Endothelial cell of umbilical vein (primary cell): ENCODE measurements around the gene FURIN.

Source experiments
- POLR2A ChIP-seq: IDR thresholded peaks from 2 replicates; pipeline ENCODE4 v1.6.1; 2012; ENCODE audit warnings: low read depth, mild to moderate bottlenecking, control low read depth, low read length
- TF ChIP-seq, protein P1 (sequence below), 2 donors: IDR thresholded peaks; 1 replicate in 1 of 2; 2 replicates in 1 of 2; pipeline ENCODE4 v1.5.1; 2011; ENCODE audit warnings: low read length in 2 of 2, mild to moderate bottlenecking in 2 of 2, moderate library complexity in 2 of 2, control low read depth in 1 of 2, inconsistent platforms in 1 of 2, low read depth in 1 of 2; ENCODE audit not compliant: insufficient read depth in 1 of 2; ENCODE audit errors: extremely low read depth in 1 of 2
- TF ChIP-seq, protein P2 (sequence below): IDR thresholded peaks from 2 replicates; pipeline ENCODE4 v1.6.1; 2011; ENCODE audit not compliant: insufficient read depth, insufficient read length

DNA sequence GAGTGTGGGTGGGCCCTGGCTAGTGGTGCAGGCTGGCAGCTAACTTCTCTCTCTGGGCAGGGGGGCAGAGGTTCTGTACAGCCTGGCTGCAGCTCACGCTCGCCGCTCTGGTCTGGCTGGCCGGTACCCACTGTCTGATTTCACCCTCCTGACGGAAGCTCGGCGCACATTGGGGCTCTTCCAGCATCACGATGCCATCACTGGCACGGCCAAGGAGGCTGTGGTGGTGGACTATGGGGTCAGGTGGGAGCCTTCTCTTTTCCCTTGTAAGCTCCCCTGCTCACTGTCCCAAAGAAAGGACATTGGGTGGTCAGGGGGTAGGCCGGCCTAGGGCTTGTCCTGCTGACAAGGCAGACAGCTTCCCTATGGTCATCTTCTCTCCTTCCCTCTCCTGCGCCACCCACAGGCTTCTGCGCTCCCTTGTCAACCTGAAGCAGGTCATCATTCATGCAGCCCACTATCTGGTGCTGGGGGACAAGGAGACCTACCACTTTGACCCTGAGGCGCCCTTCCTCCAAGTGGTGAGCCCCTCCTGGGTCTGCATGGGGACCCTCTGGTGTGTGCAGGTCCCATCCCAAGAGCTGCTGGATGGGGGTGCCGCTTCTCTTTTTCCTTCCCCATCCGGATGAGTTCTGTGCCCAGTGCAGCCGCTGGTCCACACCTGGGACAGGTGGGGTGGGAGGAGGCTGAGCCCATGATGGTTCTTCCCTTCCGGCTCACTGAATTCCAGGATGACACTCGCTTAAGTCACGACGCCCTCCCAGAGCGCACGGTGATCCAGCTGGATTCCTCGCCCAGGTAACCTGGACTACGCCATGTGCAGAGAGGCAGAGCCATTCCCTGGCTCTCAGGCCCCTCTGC is 42.3 kb downstream of the FURIN start:
- TF ChIP-seq, protein P1, sequence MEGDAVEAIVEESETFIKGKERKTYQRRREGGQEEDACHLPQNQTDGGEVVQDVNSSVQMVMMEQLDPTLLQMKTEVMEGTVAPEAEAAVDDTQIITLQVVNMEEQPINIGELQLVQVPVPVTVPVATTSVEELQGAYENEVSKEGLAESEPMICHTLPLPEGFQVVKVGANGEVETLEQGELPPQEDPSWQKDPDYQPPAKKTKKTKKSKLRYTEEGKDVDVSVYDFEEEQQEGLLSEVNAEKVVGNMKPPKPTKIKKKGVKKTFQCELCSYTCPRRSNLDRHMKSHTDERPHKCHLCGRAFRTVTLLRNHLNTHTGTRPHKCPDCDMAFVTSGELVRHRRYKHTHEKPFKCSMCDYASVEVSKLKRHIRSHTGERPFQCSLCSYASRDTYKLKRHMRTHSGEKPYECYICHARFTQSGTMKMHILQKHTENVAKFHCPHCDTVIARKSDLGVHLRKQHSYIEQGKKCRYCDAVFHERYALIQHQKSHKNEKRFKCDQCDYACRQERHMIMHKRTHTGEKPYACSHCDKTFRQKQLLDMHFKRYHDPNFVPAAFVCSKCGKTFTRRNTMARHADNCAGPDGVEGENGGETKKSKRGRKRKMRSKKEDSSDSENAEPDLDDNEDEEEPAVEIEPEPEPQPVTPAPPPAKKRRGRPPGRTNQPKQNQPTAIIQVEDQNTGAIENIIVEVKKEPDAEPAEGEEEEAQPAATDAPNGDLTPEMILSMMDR (IDR thresholded peaks at IDR 0.05; ENCODE audit: extremely low read depth in 1 of 2, insufficient read depth in 1 of 2, low read depth in 1 of 2, low read length in 2 of 2), result no peak
- TF ChIP-seq, protein P2, sequence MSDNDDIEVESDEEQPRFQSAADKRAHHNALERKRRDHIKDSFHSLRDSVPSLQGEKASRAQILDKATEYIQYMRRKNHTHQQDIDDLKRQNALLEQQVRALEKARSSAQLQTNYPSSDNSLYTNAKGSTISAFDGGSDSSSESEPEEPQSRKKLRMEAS, result no peak
- no peak for TF ChIP-seq POLR2A
